GM19467 (cell line): Measurements from ENCODE around the gene NKAIN4.

Source experiments
- ATAC-seq: cut with Tn5 transposase; IDR thresholded peaks from one replicate; pipeline ENCODE4 v1.9.1; 2021; ENCODE audit warnings: mild to moderate bottlenecking, moderate library complexity; ENCODE audit not compliant: unreplicated experiment

NKAIN4 gene

GRCh38 chr20:63288581-63289251 lies 34.5 kb upstream of the NKAIN4 start:
- no peak for ATAC-seq

GRCh38 chr20:63287697-63288580 lies 33.7 kb upstream of the NKAIN4 start:
- ATAC-seq = no peak

GRCh38 chr20:63286781-63287696 lies 32.8 kb upstream of the NKAIN4 start:
- ATAC-seq = no peak

- no peak for ATAC-seq
Observed at GRCh38 chr20:63285636-63286615, 31.7 kb upstream of the NKAIN4 start.

- ATAC-seq = no peak
Observed at GRCh38 chr20:63284981-63285524, 30.8 kb upstream of the NKAIN4 start.

GRCh38 chr20:63284544-63284949 lies 30.3 kb upstream of the NKAIN4 start:
- ATAC-seq = no peak

- no peak for ATAC-seq
Observed at GRCh38 chr20:63284083-63284440, 29.8 kb upstream of the NKAIN4 start.

- ATAC-seq = no peak
Observed at GRCh38 chr20:63283397-63284082, 29.3 kb upstream of the NKAIN4 start.

- ATAC-seq = no peak
Observed at GRCh38 chr20:63282946-63283345, 28.7 kb upstream of the NKAIN4 start.

GRCh38 chr20:63281742-63282665 lies 27.7 kb upstream of the NKAIN4 start:
- ATAC-seq = no peak

GRCh38 chr20:63280929-63281545 lies 26.8 kb upstream of the NKAIN4 start:
- no peak for ATAC-seq

GRCh38 chr20:63280371-63280770 lies 26.1 kb upstream of the NKAIN4 start:
- ATAC-seq = no peak

GRCh38 chr20:63279931-63280330 lies 25.7 kb upstream of the NKAIN4 start:
- no peak for ATAC-seq

- ATAC-seq = no peak
Observed at GRCh38 chr20:63278661-63279060, 24.4 kb upstream of the NKAIN4 start.

GRCh38 chr20:63277466-63278272 lies 23.4 kb upstream of the NKAIN4 start:
- ATAC-seq = no peak

- no peak for ATAC-seq
Observed at GRCh38 chr20:63276956-63277355, 22.7 kb upstream of the NKAIN4 start.

- no peak for ATAC-seq
Observed at GRCh38 chr20:63275825-63276224, 21.6 kb upstream of the NKAIN4 start.
